HepG2 (cell line): Measurements from ENCODE around the gene PRRC2A. TPM values are rescaled to one million over a fixed set of nuclear protein-coding genes. Genes with fewer than 3 reads are reported as not detected.
A peak's percentile ranks its signal among the peaks of the same experiment; 100 is the strongest.

Experiments used
- ATAC-seq: fragments of 200-7000 bp; cut with Tn5 transposase; 3 replicates; pipeline ENCODE4 v1.9.1; 2020; ENCODE audit warnings: mild to moderate bottlenecking, moderate library complexity
- BruUV-seq: library from RNA; stranded (reverse); fragments of 400-500 nt; replicated peaks from 2 replicates; lab custom pipeline; 2021; lab: Mats Ljungman, UMichigan
- CTCF ChIA-PET: fragments of 300-600 bp; formaldehyde crosslinking; extraction: SDS; loops from one replicate; lab custom pipeline; 2021; ENCODE audit warnings: low total read pairs, inconsistent platforms, low intra/inter-chr PET ratio; lab: Yijun Ruan, JAX
- POLR2A ChIA-PET: fragments of 350-600 bp; sonication (Branson Sonifier 250); formaldehyde crosslinking; loops from one replicate; lab custom pipeline; 2020; ENCODE audit warnings: antibody characterized with exemption, inconsistent platforms; lab: Yijun Ruan, JAX
- DNase-seq: peaks from one replicate; pipeline ENCODE4 v3.0.0-alpha.2; 2015; ENCODE audit warnings: low spot score
- FAIRE-seq: peaks from 3 replicates; lab custom pipeline; 2011; peaks lifted over from hg19 to GRCh38; lab: Jason Lieb, UNC
- H2AFZ ChIP-seq: one replicate; pipeline ENCODE4 v1.6.1; 2011; ENCODE audit warnings: low read length, inconsistent platforms
- H3K27ac ChIP-seq: fragments of 300-600 bp; 3 replicates; pipeline ENCODE4 v1.8.0; 2011; ENCODE audit warnings: mixed run types, mild to moderate bottlenecking, mixed read lengths, low read length, inconsistent platforms; ENCODE audit not compliant: insufficient read depth; ENCODE audit errors: extremely low read length
- H3K27me3 ChIP-seq, 2 experiments: fragments of 200-600 bp in 1 of 2; 2 replicates in 1 of 2; 3 replicates in 1 of 2; pipeline versions ENCODE4 v1.6.0 to v1.8.0; 2011; ENCODE audit warnings: low read length in 2 of 2, mild to moderate bottlenecking in 2 of 2, moderate library complexity in 2 of 2, inconsistent platforms in 1 of 2; ENCODE audit not compliant: insufficient read depth in 2 of 2, control insufficient read depth in 1 of 2
- H3K36me3 ChIP-seq, 2 experiments: fragments of 200-600 bp in 1 of 2; replicated peaks in 1 of 2; 2 replicates in 1 of 2; 3 replicates in 1 of 2; pipeline versions ENCODE4 v1.5.1 to v1.8.0; 2011; ENCODE audit warnings: low read length in 2 of 2, inconsistent platforms in 1 of 2; ENCODE audit not compliant: insufficient read depth in 2 of 2, control insufficient read depth in 1 of 2
- H3K4me1 ChIP-seq: 2 replicates; pipeline ENCODE4 v1.5.1; 2012; ENCODE audit warnings: low read length, inconsistent platforms; ENCODE audit not compliant: insufficient read depth
- H3K4me2 ChIP-seq: 2 replicates; pipeline ENCODE4 v1.6.0; 2011; ENCODE audit warnings: low read depth, low read length, inconsistent platforms
- H3K4me3 ChIP-seq, 3 experiments: fragments of 200-600 bp in 1 of 3; sonication (generic), shearing (Covaris generic) in 1 of 3; replicated peaks in 1 of 3; 2 replicates each; pipeline ENCODE4 v1.5.1; 2011 to 2016; ENCODE audit warnings: low read length in 3 of 3, inconsistent platforms in 2 of 3, low read depth in 2 of 3, mild to moderate bottlenecking in 2 of 3, control low read depth in 1 of 3, mixed read lengths in 1 of 3; ENCODE audit not compliant: insufficient read depth in 1 of 3
- H3K79me2 ChIP-seq: one replicate; pipeline ENCODE4 v1.6.1; 2011; ENCODE audit warnings: low read length, inconsistent platforms; ENCODE audit not compliant: insufficient read depth
- H3K9ac ChIP-seq: 2 replicates; pipeline ENCODE4 v1.6.0; 2011; ENCODE audit warnings: mild to moderate bottlenecking, low read depth, low read length, inconsistent platforms; ENCODE audit not compliant: insufficient read depth
- H3K9me3 ChIP-seq: 2 replicates; pipeline ENCODE4 v1.5.1; 2012; ENCODE audit warnings: mild to moderate bottlenecking, low read length
- H4K20me1 ChIP-seq: 2 replicates; pipeline ENCODE4 v1.6.0; 2011; ENCODE audit warnings: inconsistent platforms, mild to moderate bottlenecking, low read length, moderate library complexity; ENCODE audit not compliant: insufficient read depth
- ARID2 ChIP-seq: sonication (generic); formaldehyde crosslinking; IDR thresholded peaks from 2 replicates; pipeline ENCODE4 v1.8.1; 2022; ENCODE audit warnings: mild to moderate bottlenecking, missing genetic modification reagents, borderline replicate concordance
- CREBL2 ChIP-seq: sonication (generic); formaldehyde crosslinking; IDR thresholded peaks from 2 replicates; pipeline ENCODE4 v1.8.1; 2023; ENCODE audit warnings: missing genetic modification reagents, mild to moderate bottlenecking, borderline replicate concordance
- DPF2 ChIP-seq: sonication (generic); formaldehyde crosslinking; IDR thresholded peaks from 2 replicates; pipeline ENCODE4 v1.4.0; 2020; ENCODE audit warnings: mild to moderate bottlenecking, low read depth, missing genetic modification reagents, borderline replicate concordance
- E2F2 ChIP-seq: sonication (generic); formaldehyde crosslinking; IDR thresholded peaks from 2 replicates; pipeline ENCODE4 v1.4.0; 2020; ENCODE audit warnings: missing genetic modification reagents, borderline replicate concordance
- NFRKB ChIP-seq: fragments of 450-650 bp; IDR thresholded peaks from 2 replicates; pipeline ENCODE4 v1.6.1; 2017
- RXRB ChIP-seq: IDR thresholded peaks from 2 replicates; pipeline ENCODE4 v1.6.1; 2016; ENCODE audit warnings: borderline replicate concordance, missing genetic modification reagents, missing compliant biosample characterization
- SATB2 ChIP-seq: sonication (generic); formaldehyde crosslinking; IDR thresholded peaks from 2 replicates; pipeline ENCODE4 v1.5.0; 2020; ENCODE audit warnings: missing genetic modification reagents
- SMAD1 ChIP-seq: sonication (generic); formaldehyde crosslinking; IDR thresholded peaks from 2 replicates; pipeline ENCODE4 v1.4.0; 2020; ENCODE audit warnings: missing genetic modification reagents, low read depth, mild to moderate bottlenecking, borderline replicate concordance
- SRY ChIP-seq: sonication (generic); formaldehyde crosslinking; IDR thresholded peaks from 2 replicates; pipeline ENCODE4 v1.8.0; 2022; ENCODE audit warnings: mild to moderate bottlenecking, missing genetic modification reagents
- ZNF441 ChIP-seq: sonication (generic); formaldehyde crosslinking; IDR thresholded peaks from 2 replicates; pipeline ENCODE4 v1.7.0; 2021; ENCODE audit warnings: missing genetic modification reagents, borderline replicate concordance
- ZNF644 ChIP-seq: IDR thresholded peaks from 2 replicates; pipeline ENCODE4 v1.6.1; 2016; ENCODE audit warnings: low read depth
- ZSCAN25 ChIP-seq: sonication (generic); formaldehyde crosslinking; IDR thresholded peaks from 2 replicates; pipeline ENCODE4 v1.8.0; 2022; ENCODE audit warnings: mild to moderate bottlenecking, missing genetic modification reagents
- ZSCAN9 ChIP-seq: IDR thresholded peaks from 2 replicates; pipeline ENCODE4 v1.6.1; 2016; ENCODE audit warnings: borderline replicate concordance
- whole genome bisulfite sequencing: methylation state at CpG from one replicate; pipeline ENCODE4 v1.1.6; 2017; ENCODE audit warnings: low lambda C conversion rate; 5-methylcytosine and 5-hydroxymethylcytosine counted together
- in situ Hi-C: cut with HindIII; loops from 2 replicates; pipeline ENCODE4 v1.10.0; 2017; ENCODE audit warnings: low pct_unique_long_range_greater_than_20kb; ENCODE audit not compliant: extremely low pct_ligation_motif_present
- intact Hi-C: fragments of 100-400 bp; cut with micrococcal nuclease; formaldehyde crosslinking; loops from one replicate; pipeline ENCODE4 v1.10.0; 2022; ENCODE audit not compliant: unreplicated experiment
- polyA plus RNA-seq, 8 experiments: library from polyadenylated mRNA; depleted of rRNA in 3 of 8; stranded (reverse) in 7 of 8; unstranded in 1 of 8; fragments of >200 nt; fragmentation: Illumina TruSeq in 4 of 8; extraction: Trizol in 4 of 8; gene quantifications; 2 replicates each; pipeline versions ENCODE4 v1.2.1 to v1.2.3, GENCODE V29; 2011 to 2016; ENCODE audit warnings: low read depth in 4 of 8, missing spikeins in 1 of 8, mixed read lengths in 1 of 8; ENCODE audit not compliant: insufficient read depth in 1 of 8
- total RNA-seq, 5 experiments: library from RNA; depleted of rRNA; stranded (reverse); fragments of >200 nt; fragmentation: Illumina TruSeq; extraction: Trizol; gene quantifications; 2 replicates each; pipeline ENCODE4 v1.2.3, GENCODE V29; 2016; ENCODE audit warnings: low read depth in 1 of 5
- TF ChIP-seq, protein P1 (sequence below): sonication (generic); formaldehyde crosslinking; IDR thresholded peaks from 2 replicates; pipeline ENCODE4 v1.5.0; 2020; ENCODE audit warnings: missing genetic modification reagents
- TF ChIP-seq, protein P2 (sequence below): IDR thresholded peaks from 2 replicates; pipeline ENCODE4 v1.6.1; 2016; ENCODE audit warnings: missing compliant biosample characterization, missing genetic modification reagents, borderline replicate concordance
- TF ChIP-seq, protein P3 (sequence below): IDR thresholded peaks from 2 replicates; pipeline ENCODE4 v1.6.1; 2012; ENCODE audit warnings: low read depth, low read length, improper control_type of control experiment

Gene PRRC2A
- total and polyA plus RNA-seq, 2 of the 13 experiments (the other 11 are each of a cell fraction or from before 2014, with no cell fraction given), result 38.9 to 47.4 TPM

DNA sequence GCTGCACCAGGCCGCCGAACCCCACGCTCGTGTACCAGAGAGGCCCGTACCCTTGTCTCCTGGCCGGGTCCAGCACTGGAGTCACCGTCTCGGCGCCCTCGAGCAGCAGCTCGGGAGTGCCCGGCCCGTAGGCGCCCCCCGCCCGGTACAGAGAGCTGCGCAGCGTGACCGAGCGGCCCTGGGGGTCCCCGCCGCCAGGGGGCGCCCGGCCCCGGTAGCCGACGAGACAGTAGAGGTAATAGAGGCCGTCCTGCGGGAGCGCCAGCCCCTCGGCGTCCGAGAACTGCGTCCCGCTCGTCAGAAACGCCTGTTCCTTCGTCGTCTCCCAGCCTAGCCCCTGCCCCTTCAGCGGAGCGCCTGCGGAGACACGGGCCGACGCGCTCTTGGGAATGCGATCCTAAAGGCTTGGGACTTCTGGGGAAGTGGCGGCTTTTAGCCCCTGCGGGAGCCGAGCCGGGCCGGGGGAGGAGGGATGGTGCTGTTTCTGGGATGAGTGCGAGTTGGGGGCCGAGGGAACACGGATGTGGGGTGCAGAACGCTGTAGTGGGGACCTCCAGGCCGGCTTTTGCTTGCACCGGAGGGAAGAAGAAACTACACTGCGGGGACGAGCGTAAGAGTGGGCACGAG lies 39.6 kb upstream of the PRRC2A start:
- FAIRE-seq (peak; percentile 26), DNase-seq (peak; percentile 61), ATAC-seq (peak; percentile 94)
- Histone ChIP-seq H4K20me1 (no peaks in the 10 kb centered on the region), H2AFZ (peak overlapping the region; percentile 64), H3K27me3 (peaks cover 10 to 65% of the 10 kb centered on the region in 2 experiments; a peak in 4 of 5 replicates), H3K27ac (no peak overlapping the region), H3K9me3 (no peaks in the 10 kb centered on the region), H3K4me1 (peaks cover 25% of the 10 kb centered on the region), H3K36me3 (no peaks in the 10 kb centered on the region), H3K4me2 (peak overlapping the region; percentile 99), H3K4me3 (peak overlapping the region; percentile 67 to 88 (median 78)), H3K9ac (peak overlapping the region; percentile 65), H3K79me2 (no peaks in the 10 kb centered on the region)
- WGBS, result under 1% methylated on average over 58 of the region's 62 CpGs
- no TSS peak for BruUV-seq
- POLR2A ChIA-PET, result interaction anchor here (1.1 to 2.8 kb wide), 4 partner anchors 17 to 122 kb away, joined by 3 to 15 read pairs (median 6); partner anchors contain the start of genes ABHD16A, DDX39B and NFKBIL1
- intact Hi-C loops (loop anchor here (1.0 to 5.0 kb wide), 2 partner anchors 17 to 34 kb away; partner anchors contain the start of genes ATP6V1G2 and NFKBIL1), in situ Hi-C loops (no loop called here)
- CTCF ChIA-PET, result interaction anchor here (1.1 to 3.2 kb wide), 5 partner anchors 16 to 1216 kb away, joined by 3 to 35 read pairs (median 5); partner anchors contain the start of gene NFKBIL1
- no peak for TF ChIP-seq ZSCAN25 (CRISPR knock-in tag)
- TF ChIP-seq, protein P1, sequence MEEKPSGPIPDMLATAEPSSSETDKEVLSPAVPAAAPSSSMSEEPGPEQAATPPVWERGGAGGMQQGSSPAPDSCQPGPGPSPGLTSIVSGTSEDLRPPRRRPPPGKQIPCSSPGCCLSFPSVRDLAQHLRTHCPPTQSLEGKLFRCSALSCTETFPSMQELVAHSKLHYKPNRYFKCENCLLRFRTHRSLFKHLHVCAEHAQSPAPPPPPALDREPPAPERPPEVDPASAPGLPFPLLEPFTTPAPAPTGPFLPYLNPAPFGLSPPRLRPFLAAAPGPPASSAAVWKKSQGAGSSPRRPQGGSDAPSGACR, result peak; percentile 95; the same call in 1 of the 2 replicates
- no peak for TF ChIP-seq NFRKB
- TF ChIP-seq, protein P2, sequence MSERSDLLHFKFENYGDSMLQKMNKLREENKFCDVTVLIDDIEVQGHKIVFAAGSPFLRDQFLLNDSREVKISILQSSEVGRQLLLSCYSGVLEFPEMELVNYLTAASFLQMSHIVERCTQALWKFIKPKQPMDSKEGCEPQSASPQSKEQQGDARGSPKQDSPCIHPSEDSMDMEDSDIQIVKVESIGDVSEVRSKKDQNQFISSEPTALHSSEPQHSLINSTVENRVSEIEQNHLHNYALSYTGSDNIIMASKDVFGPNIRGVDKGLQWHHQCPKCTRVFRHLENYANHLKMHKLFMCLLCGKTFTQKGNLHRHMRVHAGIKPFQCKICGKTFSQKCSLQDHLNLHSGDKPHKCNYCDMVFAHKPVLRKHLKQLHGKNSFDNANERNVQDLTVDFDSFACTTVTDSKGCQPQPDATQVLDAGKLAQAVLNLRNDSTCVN (CRISPR knock-in tag), result 0 out of 2 replicates have a peak, but pooled peaks have one; percentile 63
- TF ChIP-seq CREBL2 (CRISPR knock-in tag), result no peak
- TF ChIP-seq SRY, result peak; percentile 56; the same call in 1 of the 2 replicates
- peak; percentile 66 for TF ChIP-seq RXRB (CRISPR knock-in tag)
- no peak for TF ChIP-seq DPF2 (CRISPR knock-in tag)
- TF ChIP-seq SATB2 (CRISPR knock-in tag), result 0 out of 2 replicates have a peak, but pooled peaks have one; percentile 56
- no peak for TF ChIP-seq ZNF644
- TF ChIP-seq, protein P3, sequence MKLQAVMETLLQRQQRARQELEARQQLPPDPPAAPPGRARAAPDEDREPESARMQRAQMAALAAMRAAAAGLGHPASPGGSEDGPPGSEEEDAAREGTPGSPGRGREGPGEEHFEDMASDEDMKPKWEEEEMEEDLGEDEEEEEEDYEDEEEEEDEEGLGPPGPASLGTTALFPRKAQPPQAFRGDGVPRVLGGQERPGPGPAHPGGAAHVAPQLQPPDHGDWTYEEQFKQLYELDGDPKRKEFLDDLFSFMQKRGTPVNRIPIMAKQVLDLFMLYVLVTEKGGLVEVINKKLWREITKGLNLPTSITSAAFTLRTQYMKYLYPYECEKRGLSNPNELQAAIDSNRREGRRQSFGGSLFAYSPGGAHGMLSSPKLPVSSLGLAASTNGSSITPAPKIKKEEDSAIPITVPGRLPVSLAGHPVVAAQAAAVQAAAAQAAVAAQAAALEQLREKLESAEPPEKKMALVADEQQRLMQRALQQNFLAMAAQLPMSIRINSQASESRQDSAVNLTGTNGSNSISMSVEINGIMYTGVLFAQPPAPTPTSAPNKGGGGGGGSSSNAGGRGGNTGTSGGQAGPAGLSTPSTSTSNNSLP, result no peak
- peak; percentile 89 for TF ChIP-seq SMAD1 (CRISPR knock-in tag)
- TF ChIP-seq ZSCAN9 (CRISPR knock-in tag), result no peak; the same call in 1 of the 2 replicates
- no peak; the same call in 1 of the 2 replicates for TF ChIP-seq ZNF441 (CRISPR knock-in tag)
- TF ChIP-seq ARID2 (CRISPR knock-in tag), result peak; percentile 72; the same call in 1 of the 2 replicates
- no peak for TF ChIP-seq E2F2
